ENCODE data around the gene OR10J4. TPM values are rescaled to one million over a fixed set of nuclear protein-coding genes. Genes with fewer than 3 reads are reported as not detected.
A peak's percentile ranks its signal among the peaks of the same experiment; 100 is the strongest.

OR10J4 gene
- polyA plus RNA-seq, 3 donors = not detected

DNA sequence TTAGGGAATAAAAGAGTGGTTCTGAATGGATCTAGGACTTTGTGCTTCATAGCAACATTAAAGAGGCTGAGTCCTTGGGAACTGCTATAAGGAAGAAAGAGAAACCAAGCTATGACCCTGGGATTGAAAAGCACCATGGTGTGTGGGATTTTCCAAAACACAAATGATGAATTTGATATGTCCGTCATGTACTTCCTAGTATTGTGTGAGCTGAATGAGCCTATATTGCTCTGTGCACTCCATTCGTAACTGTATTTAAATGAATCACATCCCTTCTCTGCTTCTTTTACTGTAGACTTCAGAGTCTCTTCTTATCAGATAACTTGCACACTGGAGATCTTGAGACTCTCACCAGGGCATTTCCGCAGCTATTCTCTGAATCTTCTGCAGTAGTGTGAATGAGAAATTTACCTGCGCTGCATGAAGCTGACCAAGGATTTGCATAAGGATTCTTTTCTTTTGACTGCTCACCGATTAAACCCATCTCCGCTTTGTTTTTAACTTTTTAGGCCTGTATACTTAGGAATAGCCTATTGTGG, 23.1 kb upstream of the OR10J4 start:
- no peaks in the 10 kb centered on the region for H3K79me2 ChIP-seq (ENCODE audit: insufficient read depth, low read length)
- no peaks in the 10 kb centered on the region for H3K36me3 ChIP-seq (replicated peaks in 1 of 2; ENCODE audit: control insufficient read depth in 1 of 2, insufficient read depth in 2 of 2, low read length in 2 of 2)
- no peaks in the 10 kb centered on the region for H3K4me1 ChIP-seq (ENCODE audit: control insufficient read depth in 1 of 2, insufficient read depth in 2 of 2, low read length in 2 of 2)
- Mint-ChIP-seq H3K27ac (no peak overlapping the region), H3K27me3 (ENCODE audit: low read depth in 3 of 3) (no peaks in the 10 kb centered on the region), H3K36me3 (no peaks in the 10 kb centered on the region), H3K4me1 (no peaks in the 10 kb centered on the region), H3K9me3 (peaks cover 0 to 8% (median 6%) of the 10 kb centered on the region in 7 donors), H3K4me3 (no peak overlapping the region)
- TF ChIP-seq, protein P1, sequence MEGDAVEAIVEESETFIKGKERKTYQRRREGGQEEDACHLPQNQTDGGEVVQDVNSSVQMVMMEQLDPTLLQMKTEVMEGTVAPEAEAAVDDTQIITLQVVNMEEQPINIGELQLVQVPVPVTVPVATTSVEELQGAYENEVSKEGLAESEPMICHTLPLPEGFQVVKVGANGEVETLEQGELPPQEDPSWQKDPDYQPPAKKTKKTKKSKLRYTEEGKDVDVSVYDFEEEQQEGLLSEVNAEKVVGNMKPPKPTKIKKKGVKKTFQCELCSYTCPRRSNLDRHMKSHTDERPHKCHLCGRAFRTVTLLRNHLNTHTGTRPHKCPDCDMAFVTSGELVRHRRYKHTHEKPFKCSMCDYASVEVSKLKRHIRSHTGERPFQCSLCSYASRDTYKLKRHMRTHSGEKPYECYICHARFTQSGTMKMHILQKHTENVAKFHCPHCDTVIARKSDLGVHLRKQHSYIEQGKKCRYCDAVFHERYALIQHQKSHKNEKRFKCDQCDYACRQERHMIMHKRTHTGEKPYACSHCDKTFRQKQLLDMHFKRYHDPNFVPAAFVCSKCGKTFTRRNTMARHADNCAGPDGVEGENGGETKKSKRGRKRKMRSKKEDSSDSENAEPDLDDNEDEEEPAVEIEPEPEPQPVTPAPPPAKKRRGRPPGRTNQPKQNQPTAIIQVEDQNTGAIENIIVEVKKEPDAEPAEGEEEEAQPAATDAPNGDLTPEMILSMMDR (IDR thresholded peaks at IDR 0.05) = no peak
- H4K20me1 ChIP-seq (ENCODE audit: insufficient read depth, low read length) = no peaks in the 10 kb centered on the region
- H3K27me3 ChIP-seq (ENCODE audit: control insufficient read depth in 2 of 2, insufficient read depth in 2 of 2, low read length in 2 of 2) = no peaks in the 10 kb centered on the region
- intact Hi-C loops (cut with micrococcal nuclease) = no loop called here
- no CpG with 5 or more reads among the region's 6 CpGs for WGBS (ENCODE audit: insufficient coverage)
- no peaks in the 10 kb centered on the region for H3K9me3 ChIP-seq (replicated peaks in 1 of 2; ENCODE audit: control insufficient read depth in 1 of 2, insufficient read depth in 1 of 2, low read length in 2 of 2)
- H2AFZ ChIP-seq (ENCODE audit: insufficient read depth, low read depth, low read length, poor library complexity, severe bottlenecking) = no peak overlapping the region
- H3K4me3 ChIP-seq (replicated peaks in 1 of 3; ENCODE audit: low read depth in 2 of 3, low read length in 3 of 3) = no peak overlapping the region
- no peak overlapping the region for H3K4me2 ChIP-seq (replicated peaks; ENCODE audit: extremely low read depth, low read length, poor library complexity, severe bottlenecking)
- no peak overlapping the region for H3K9ac ChIP-seq (ENCODE audit: insufficient read depth, low read length, poor library complexity, severe bottlenecking)
- DNase-seq = no peak
- H3K27ac ChIP-seq (ENCODE audit: low read depth in 1 of 2, low read length in 2 of 2) = no peak overlapping the region

DNA sequence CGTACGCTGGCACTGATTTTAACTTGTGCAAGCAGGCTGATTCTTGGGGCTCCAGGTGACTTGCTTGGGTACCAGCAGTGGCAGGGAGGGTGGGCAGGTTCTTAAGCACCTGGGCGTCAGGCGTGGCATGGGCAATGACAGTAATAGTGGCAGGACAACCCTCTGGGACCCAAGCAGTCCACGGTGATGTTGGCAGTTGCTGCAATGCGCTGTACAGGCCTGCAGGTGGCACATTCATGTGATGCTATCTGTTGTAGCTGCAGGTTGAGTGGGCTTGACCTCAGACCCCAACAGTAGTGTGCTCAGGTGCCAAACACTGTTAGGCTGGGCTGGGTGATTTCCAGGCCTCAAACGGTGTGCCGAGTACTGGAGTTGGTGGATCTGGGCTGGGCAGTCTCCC, 10.2 kb upstream of the OR10J4 start:
- TF ChIP-seq, protein P1 (IDR thresholded peaks at IDR 0.05) = peak; percentile 25
- no peak overlapping the region for H3K27ac ChIP-seq (ENCODE audit: low read depth in 1 of 2, low read length in 2 of 2)
- no peak overlapping the region for H3K4me3 Mint-ChIP-seq
- H3K79me2 ChIP-seq (ENCODE audit: insufficient read depth, low read length) = no peaks in the 10 kb centered on the region
- no peak overlapping the region for H2AFZ ChIP-seq (ENCODE audit: insufficient read depth, low read depth, low read length, poor library complexity, severe bottlenecking)
- no peak overlapping the region for H3K4me3 ChIP-seq (replicated peaks in 1 of 3; ENCODE audit: low read depth in 2 of 3, low read length in 3 of 3)
- H4K20me1 ChIP-seq (ENCODE audit: insufficient read depth, low read length) = no peaks in the 10 kb centered on the region
- no peak overlapping the region for H3K4me2 ChIP-seq (replicated peaks; ENCODE audit: extremely low read depth, low read length, poor library complexity, severe bottlenecking)
- no peaks in the 10 kb centered on the region for H3K4me1 ChIP-seq (ENCODE audit: control insufficient read depth in 1 of 2, insufficient read depth in 2 of 2, low read length in 2 of 2)
- H3K9me3 ChIP-seq (replicated peaks in 1 of 2; ENCODE audit: control insufficient read depth in 1 of 2, insufficient read depth in 1 of 2, low read length in 2 of 2) = peaks cover 22 to 34% of the 10 kb centered on the region in 2 donors
- peaks cover 26 to 36% (median 33%) of the 10 kb centered on the region in 7 donors for H3K9me3 Mint-ChIP-seq
- H3K4me1 Mint-ChIP-seq = peaks cover 4% of the 10 kb centered on the region
- intact Hi-C loops (cut with micrococcal nuclease) = no loop called here
- no peaks in the 10 kb centered on the region for H3K27me3 Mint-ChIP-seq (ENCODE audit: low read depth in 3 of 3)
- H3K36me3 ChIP-seq (replicated peaks in 1 of 2; ENCODE audit: control insufficient read depth in 1 of 2, insufficient read depth in 2 of 2, low read length in 2 of 2) = no peaks in the 10 kb centered on the region
- H3K27me3 ChIP-seq (ENCODE audit: control insufficient read depth in 2 of 2, insufficient read depth in 2 of 2, low read length in 2 of 2) = no peaks in the 10 kb centered on the region
- no peak overlapping the region for H3K27ac Mint-ChIP-seq
- no peak for DNase-seq
- WGBS (ENCODE audit: insufficient coverage) = 87% methylated on average over 8 of the region's 8 CpGs
- H3K36me3 Mint-ChIP-seq = peaks cover 0 to 8% of the 10 kb centered on the region in 2 donors
- no peak overlapping the region for H3K9ac ChIP-seq (ENCODE audit: insufficient read depth, low read length, poor library complexity, severe bottlenecking)
